K562 (cell line): ENCODE measurements around the gene PCSK6. TPM values are rescaled to one million over a fixed set of nuclear protein-coding genes. Genes with fewer than 3 reads are reported as not detected.

Experiments
- CLOCK ChIP-seq: fragments of 250-450 bp; sonication (Bioruptor Pico); IDR thresholded peaks from 2 replicates; pipeline ENCODE4 v1.4.0; 2020; ENCODE audit warnings: mild to moderate bottlenecking, moderate library complexity, borderline replicate concordance
- GTF2E2 ChIP-seq: fragments of 200-800 bp; sonication (Bioruptor generic); IDR thresholded peaks from 2 replicates; pipeline ENCODE4 v1.6.1; 2016; ENCODE audit warnings: missing genetic modification characterization, missing compliant biosample characterization
- NCOA4 ChIP-seq: fragments of 450-650 bp; IDR thresholded peaks from 2 replicates; pipeline ENCODE4 v1.6.1; 2018; ENCODE audit warnings: mild to moderate bottlenecking; ENCODE audit not compliant: partially characterized antibody
- PTTG1 ChIP-seq: fragments of 450-650 bp; IDR thresholded peaks from 2 replicates; pipeline ENCODE4 v1.6.1; 2016; ENCODE audit warnings: low read depth, mild to moderate bottlenecking, missing genetic modification characterization, missing compliant biosample characterization
- ZNF764 ChIP-seq: fragments of 250-450 bp; sonication (Bioruptor Pico); IDR thresholded peaks from 2 replicates; pipeline ENCODE4 v1.4.0; 2020; ENCODE audit warnings: low read depth, mild to moderate bottlenecking, moderate library complexity
- polyA plus RNA-seq, 8 experiments: library from polyadenylated mRNA; depleted of rRNA in 4 of 8; stranded (reverse) in 5 of 8; unstranded in 3 of 8; fragments of >200 nt; fragmentation: Nextera tagmentation in 2 of 8; fragmentation: Illumina TruSeq in 1 of 8; extraction: Ambion mirVana in 2 of 8; extraction: Trizol in 1 of 8; gene quantifications; 2 replicates each; pipeline versions ENCODE4 v1.2.1 to v1.2.3, GENCODE V29; 2011 to 2014; ENCODE audit warnings: inconsistent platforms in 1 of 8, missing spikeins in 1 of 8
- total RNA-seq, 7 experiments: library from RNA; depleted of rRNA in 6 of 7; stranded (reverse); fragments of >200 nt in 6 of 7; fragmentation: Illumina TruSeq in 2 of 7; extraction: Trizol in 2 of 7; gene quantifications; 2 replicates each; pipeline versions ENCODE4 v1.2.1 to v1.2.3, GENCODE V29; 2011 to 2021; ENCODE audit warnings: low replicate concordance in 1 of 7
- TF ChIP-seq, protein P1 (sequence below): fragments of 450-650 bp; conservative IDR thresholded peaks from 2 replicates; pipeline ENCODE4 v1.6.1; 2016; ENCODE audit warnings: missing genetic modification characterization, low read depth, mild to moderate bottlenecking, control low read depth, missing compliant biosample characterization
- TF ChIP-seq, protein P2 (sequence below): IDR thresholded peaks from 2 replicates; pipeline ENCODE4 v1.6.1; 2011; ENCODE audit not compliant: insufficient read length; ENCODE audit errors: extremely low read depth

Gene PCSK6
- total and polyA plus RNA-seq, 9 of the 15 experiments (the other 6 are each of a cell fraction or from before 2014, with no cell fraction given), result 2.2 to 32.6 (median 14.5) TPM

GRCh38 chr15:101361418-101361817 is 128.1 kb downstream of the PCSK6 start (continued):
- TF ChIP-seq CLOCK (no peak), GTF2E2 (no peak), ZNF764 (CRISPR knock-in tag) (no peak), PTTG1 (tag) (no peak), NCOA4 (no peak)
- TF ChIP-seq, protein P1, sequence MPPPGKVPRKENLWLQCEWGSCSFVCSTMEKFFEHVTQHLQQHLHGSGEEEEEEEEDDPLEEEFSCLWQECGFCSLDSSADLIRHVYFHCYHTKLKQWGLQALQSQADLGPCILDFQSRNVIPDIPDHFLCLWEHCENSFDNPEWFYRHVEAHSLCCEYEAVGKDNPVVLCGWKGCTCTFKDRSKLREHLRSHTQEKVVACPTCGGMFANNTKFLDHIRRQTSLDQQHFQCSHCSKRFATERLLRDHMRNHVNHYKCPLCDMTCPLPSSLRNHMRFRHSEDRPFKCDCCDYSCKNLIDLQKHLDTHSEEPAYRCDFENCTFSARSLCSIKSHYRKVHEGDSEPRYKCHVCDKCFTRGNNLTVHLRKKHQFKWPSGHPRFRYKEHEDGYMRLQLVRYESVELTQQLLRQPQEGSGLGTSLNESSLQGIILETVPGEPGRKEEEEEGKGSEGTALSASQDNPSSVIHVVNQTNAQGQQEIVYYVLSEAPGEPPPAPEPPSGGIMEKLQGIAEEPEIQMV, result no peak
- TF ChIP-seq, protein P2, sequence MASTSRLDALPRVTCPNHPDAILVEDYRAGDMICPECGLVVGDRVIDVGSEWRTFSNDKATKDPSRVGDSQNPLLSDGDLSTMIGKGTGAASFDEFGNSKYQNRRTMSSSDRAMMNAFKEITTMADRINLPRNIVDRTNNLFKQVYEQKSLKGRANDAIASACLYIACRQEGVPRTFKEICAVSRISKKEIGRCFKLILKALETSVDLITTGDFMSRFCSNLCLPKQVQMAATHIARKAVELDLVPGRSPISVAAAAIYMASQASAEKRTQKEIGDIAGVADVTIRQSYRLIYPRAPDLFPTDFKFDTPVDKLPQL, result no peak
- TF ChIP-seq, all 486 proteins: peak for 0
